ENCODE data around the gene SPDYE2B. TPM values are rescaled to one million over a fixed set of nuclear protein-coding genes. Genes with fewer than 3 reads are reported as not detected.
"Not testable (repeated sequence)": the region's sequence is repeated elsewhere in the genome, so short reads cannot be mapped to it uniquely, and the experiment has no call there.

SPDYE2B gene
- total and polyA plus RNA-seq, 5 donors from 2014 or later: 0.41 TPM; not detected in 4

DNA sequence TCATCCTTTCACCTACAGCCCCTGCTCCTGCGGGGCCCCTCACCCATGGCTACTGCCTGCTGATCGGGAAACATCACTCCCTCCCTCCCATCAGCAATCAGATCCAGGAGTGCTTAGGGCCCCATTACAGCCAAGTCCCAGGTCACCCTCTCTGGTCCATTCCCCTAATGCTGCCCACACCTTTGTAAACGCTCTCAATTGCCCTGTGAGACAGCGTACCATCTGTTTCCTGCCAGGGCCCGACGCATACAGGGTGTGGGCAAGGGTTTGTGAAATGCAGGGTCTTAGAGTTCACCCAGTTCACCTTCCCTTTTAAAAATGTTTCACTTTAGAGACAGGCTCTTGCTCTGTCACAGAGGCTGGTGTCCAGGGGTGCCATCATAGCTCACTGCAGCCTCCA is 15.8 kb upstream of the SPDYE2B start:
- not testable (repeated sequence) for H3K4me1 ChIP-seq (ENCODE audit: control insufficient read depth, insufficient read depth, low read length, poor library complexity, severe bottlenecking); H3K4me3 Mint-ChIP-seq; H3K27me3 Mint-ChIP-seq; ATAC-seq (ENCODE audit: low read depth in 2 of 2); DNase-seq; H3K36me3 Mint-ChIP-seq; H3K9me3 ChIP-seq (ENCODE audit: control insufficient read depth in 2 of 2, low read length in 2 of 2); H3K4me1 Mint-ChIP-seq; H3K36me3 ChIP-seq (ENCODE audit: control insufficient read depth, insufficient read depth, low read length); H3K27me3 ChIP-seq (ENCODE audit: control insufficient read depth, insufficient read depth, low read length); H3K27ac Mint-ChIP-seq; H3K4me3 ChIP-seq (ENCODE audit: low read depth, low read length); H3K9me3 Mint-ChIP-seq; H3K27ac ChIP-seq (ENCODE audit: insufficient read depth, low read length, poor library complexity, severe bottlenecking)

DNA sequence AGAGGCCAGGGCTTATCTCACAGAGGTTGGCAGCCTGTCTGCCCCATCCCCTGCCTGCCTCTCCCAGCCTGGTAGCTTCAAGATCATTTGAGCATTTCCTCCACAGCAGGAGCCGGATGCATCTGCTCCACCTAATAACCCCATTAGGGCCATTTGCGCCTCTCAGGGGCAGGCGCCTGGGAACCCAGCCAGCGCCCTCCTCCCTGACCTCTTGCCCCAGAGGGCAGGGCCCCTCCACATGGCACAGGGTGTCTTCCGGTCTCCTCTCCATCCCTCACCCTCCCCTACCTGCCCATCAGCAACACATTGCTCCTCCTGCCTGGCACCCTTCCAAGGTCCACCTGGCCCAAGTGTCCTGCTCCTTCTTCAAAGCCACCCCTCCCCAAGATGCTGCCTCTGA is 14.8 kb upstream of the SPDYE2B start:
- not testable (repeated sequence) for H3K27ac ChIP-seq (ENCODE audit: insufficient read depth, low read length, poor library complexity, severe bottlenecking); H3K9me3 ChIP-seq (ENCODE audit: control insufficient read depth in 2 of 2, low read length in 2 of 2); H3K4me3 ChIP-seq (ENCODE audit: low read depth, low read length); H3K27me3 Mint-ChIP-seq; H3K27me3 ChIP-seq (ENCODE audit: control insufficient read depth, insufficient read depth, low read length); ATAC-seq (ENCODE audit: low read depth in 2 of 2); H3K36me3 Mint-ChIP-seq; H3K4me1 Mint-ChIP-seq; H3K4me3 Mint-ChIP-seq; H3K36me3 ChIP-seq (ENCODE audit: control insufficient read depth, insufficient read depth, low read length); H3K4me1 ChIP-seq (ENCODE audit: control insufficient read depth, insufficient read depth, low read length, poor library complexity, severe bottlenecking); H3K9me3 Mint-ChIP-seq; H3K27ac Mint-ChIP-seq; DNase-seq

DNA sequence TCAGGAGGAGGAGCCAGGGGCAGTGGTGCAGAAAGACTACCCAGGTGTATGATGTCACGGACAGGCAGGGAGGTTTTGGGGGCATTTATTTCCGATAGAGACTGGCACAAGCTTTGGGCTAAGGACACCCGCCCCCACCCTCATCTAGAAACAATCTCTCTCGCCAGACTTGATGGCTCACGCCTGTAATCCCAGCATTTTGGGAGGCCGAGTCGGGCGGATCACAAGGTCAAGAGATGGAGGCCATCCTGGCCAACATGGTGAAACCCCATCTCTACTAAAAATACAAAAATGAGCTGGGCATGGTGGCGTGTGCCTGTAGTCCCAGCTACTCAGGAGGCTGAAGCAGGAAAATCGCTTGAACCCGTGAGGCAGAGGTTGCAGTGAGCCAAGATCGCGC is 13.2 kb upstream of the SPDYE2B start:
- H3K4me3 ChIP-seq (ENCODE audit: low read depth, low read length); ATAC-seq (ENCODE audit: low read depth in 2 of 2); H3K27me3 Mint-ChIP-seq; H3K4me3 Mint-ChIP-seq; H3K27ac ChIP-seq (ENCODE audit: insufficient read depth, low read length, poor library complexity, severe bottlenecking); H3K27ac Mint-ChIP-seq; H3K27me3 ChIP-seq (ENCODE audit: control insufficient read depth, insufficient read depth, low read length); H3K36me3 ChIP-seq (ENCODE audit: control insufficient read depth, insufficient read depth, low read length); H3K9me3 ChIP-seq (ENCODE audit: control insufficient read depth in 2 of 2, low read length in 2 of 2); H3K4me1 Mint-ChIP-seq; DNase-seq; H3K4me1 ChIP-seq (ENCODE audit: control insufficient read depth, insufficient read depth, low read length, poor library complexity, severe bottlenecking); H3K36me3 Mint-ChIP-seq; H3K9me3 Mint-ChIP-seq: not testable (repeated sequence)

DNA sequence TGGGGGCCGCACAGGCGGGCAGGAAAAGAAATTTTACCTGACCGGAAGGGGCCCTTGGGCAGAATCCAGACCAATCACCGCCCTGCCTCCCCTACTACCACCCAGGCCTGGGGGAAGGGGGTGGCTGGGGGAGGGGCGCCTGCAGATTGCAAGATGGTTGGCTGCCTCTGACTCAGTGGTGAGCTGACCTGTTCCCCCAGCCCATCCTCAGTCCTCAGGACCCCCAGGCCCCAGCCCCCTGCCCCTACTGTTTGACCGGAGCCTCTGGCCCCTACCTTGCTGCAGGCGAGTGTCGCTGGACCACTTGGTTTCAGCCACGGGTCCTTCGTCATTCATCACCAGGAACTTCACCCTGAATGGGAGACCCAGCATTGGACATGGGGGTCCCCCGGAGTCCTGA is 11.3 kb upstream of the SPDYE2B start:
- not testable (repeated sequence) for H3K9me3 ChIP-seq (ENCODE audit: control insufficient read depth in 2 of 2, low read length in 2 of 2); H3K4me3 Mint-ChIP-seq; H3K4me1 Mint-ChIP-seq; H3K36me3 ChIP-seq (ENCODE audit: control insufficient read depth, insufficient read depth, low read length); H3K27ac ChIP-seq (ENCODE audit: insufficient read depth, low read length, poor library complexity, severe bottlenecking); H3K27ac Mint-ChIP-seq; H3K27me3 ChIP-seq (ENCODE audit: control insufficient read depth, insufficient read depth, low read length); ATAC-seq (ENCODE audit: low read depth in 2 of 2); H3K9me3 Mint-ChIP-seq; H3K36me3 Mint-ChIP-seq; H3K4me1 ChIP-seq (ENCODE audit: control insufficient read depth, insufficient read depth, low read length, poor library complexity, severe bottlenecking); H3K4me3 ChIP-seq (ENCODE audit: low read depth, low read length); H3K27me3 Mint-ChIP-seq; DNase-seq

DNA sequence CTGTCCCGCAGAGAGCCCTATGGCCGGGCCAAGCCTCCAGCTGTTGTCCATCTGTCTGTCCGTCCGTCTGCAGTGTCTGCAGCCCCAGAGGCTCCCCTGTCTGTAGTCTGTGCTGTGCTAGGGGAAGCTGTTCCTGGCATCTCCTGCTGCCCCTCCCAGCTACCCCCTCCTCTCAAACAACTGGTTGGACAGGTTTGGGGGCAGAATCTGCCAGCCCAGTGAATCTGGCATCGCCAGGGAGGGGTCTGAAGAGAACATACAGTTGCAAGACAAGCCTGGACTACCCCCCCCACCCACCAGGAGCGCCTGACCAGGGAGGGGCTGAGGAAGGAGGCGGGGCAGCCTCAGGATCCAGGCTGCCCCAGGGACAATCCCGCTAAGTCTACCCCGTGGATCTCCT is 7.4 kb upstream of the SPDYE2B start, which contains the start of gene UPK3BL1:
UPK3BL1 (minus strand) TSS at position 101 of the 400 bp plus-strand sequence; CDS start at position 51, 50 bp downstream.
- H3K9me3 ChIP-seq (ENCODE audit: control insufficient read depth in 2 of 2, low read length in 2 of 2); H3K4me1 ChIP-seq (ENCODE audit: control insufficient read depth, insufficient read depth, low read length, poor library complexity, severe bottlenecking); ATAC-seq (ENCODE audit: low read depth in 2 of 2); H3K4me1 Mint-ChIP-seq; H3K36me3 ChIP-seq (ENCODE audit: control insufficient read depth, insufficient read depth, low read length); H3K4me3 Mint-ChIP-seq; H3K9me3 Mint-ChIP-seq; H3K27ac ChIP-seq (ENCODE audit: insufficient read depth, low read length, poor library complexity, severe bottlenecking); H3K27me3 ChIP-seq (ENCODE audit: control insufficient read depth, insufficient read depth, low read length); H3K27ac Mint-ChIP-seq; H3K27me3 Mint-ChIP-seq; H3K4me3 ChIP-seq (ENCODE audit: low read depth, low read length); DNase-seq; H3K36me3 Mint-ChIP-seq: not testable (repeated sequence)

DNA sequence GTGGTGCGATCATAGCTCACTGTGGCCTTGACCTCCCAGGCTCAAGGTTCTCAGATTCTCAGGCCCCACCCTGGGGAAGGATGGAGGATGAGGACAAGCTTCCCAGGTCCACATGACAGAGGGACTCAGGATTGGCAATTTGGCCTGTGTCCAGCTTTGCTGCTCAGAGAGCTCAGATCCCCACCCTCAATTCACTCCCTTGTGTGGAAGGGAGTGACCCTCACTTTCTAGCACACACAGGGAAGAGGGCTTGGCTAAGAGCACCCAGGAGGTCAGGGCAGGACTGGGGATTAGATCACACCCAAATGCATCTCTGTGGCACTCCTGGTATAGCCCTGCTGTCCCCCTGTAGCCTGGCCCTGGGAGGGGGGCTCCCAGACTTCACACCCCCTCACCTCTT is 6.7 kb upstream of the SPDYE2B start:
- not testable (repeated sequence) for H3K4me1 Mint-ChIP-seq; H3K27ac ChIP-seq (ENCODE audit: insufficient read depth, low read length, poor library complexity, severe bottlenecking); H3K27me3 Mint-ChIP-seq; H3K27me3 ChIP-seq (ENCODE audit: control insufficient read depth, insufficient read depth, low read length); H3K9me3 Mint-ChIP-seq; DNase-seq; H3K4me1 ChIP-seq (ENCODE audit: control insufficient read depth, insufficient read depth, low read length, poor library complexity, severe bottlenecking); H3K36me3 Mint-ChIP-seq; H3K4me3 ChIP-seq (ENCODE audit: low read depth, low read length); H3K9me3 ChIP-seq (ENCODE audit: control insufficient read depth in 2 of 2, low read length in 2 of 2); H3K4me3 Mint-ChIP-seq; H3K36me3 ChIP-seq (ENCODE audit: control insufficient read depth, insufficient read depth, low read length); ATAC-seq (ENCODE audit: low read depth in 2 of 2); H3K27ac Mint-ChIP-seq

DNA sequence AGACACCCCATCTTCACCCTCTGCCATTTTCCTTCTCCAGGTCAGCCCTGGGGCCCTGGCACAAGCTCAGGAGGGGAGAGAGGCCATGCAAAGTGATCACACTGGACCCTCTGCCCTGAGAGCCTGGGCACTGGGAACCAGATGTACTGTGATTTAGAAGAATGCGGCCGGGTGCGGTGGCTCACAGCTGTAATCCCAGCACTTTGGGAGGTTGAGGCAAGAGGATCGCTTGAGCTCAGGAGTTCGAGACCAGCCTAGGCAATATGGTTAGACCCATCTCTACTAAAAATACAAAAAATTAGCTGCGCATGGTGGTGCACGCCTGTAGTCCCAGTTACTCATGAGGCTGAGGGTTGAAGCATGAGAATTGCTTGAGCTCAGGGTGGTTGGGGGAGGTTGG is 2.3 kb upstream of the SPDYE2B start:
- not testable (repeated sequence) for DNase-seq; H3K36me3 ChIP-seq (ENCODE audit: control insufficient read depth, insufficient read depth, low read length); H3K4me3 ChIP-seq (ENCODE audit: low read depth, low read length); H3K27me3 Mint-ChIP-seq; H3K9me3 ChIP-seq (ENCODE audit: control insufficient read depth in 2 of 2, low read length in 2 of 2); H3K4me3 Mint-ChIP-seq; H3K36me3 Mint-ChIP-seq; H3K4me1 ChIP-seq (ENCODE audit: control insufficient read depth, insufficient read depth, low read length, poor library complexity, severe bottlenecking); H3K9me3 Mint-ChIP-seq; H3K4me1 Mint-ChIP-seq; ATAC-seq (ENCODE audit: low read depth in 2 of 2); H3K27ac ChIP-seq (ENCODE audit: insufficient read depth, low read length, poor library complexity, severe bottlenecking); H3K27me3 ChIP-seq (ENCODE audit: control insufficient read depth, insufficient read depth, low read length); H3K27ac Mint-ChIP-seq

DNA sequence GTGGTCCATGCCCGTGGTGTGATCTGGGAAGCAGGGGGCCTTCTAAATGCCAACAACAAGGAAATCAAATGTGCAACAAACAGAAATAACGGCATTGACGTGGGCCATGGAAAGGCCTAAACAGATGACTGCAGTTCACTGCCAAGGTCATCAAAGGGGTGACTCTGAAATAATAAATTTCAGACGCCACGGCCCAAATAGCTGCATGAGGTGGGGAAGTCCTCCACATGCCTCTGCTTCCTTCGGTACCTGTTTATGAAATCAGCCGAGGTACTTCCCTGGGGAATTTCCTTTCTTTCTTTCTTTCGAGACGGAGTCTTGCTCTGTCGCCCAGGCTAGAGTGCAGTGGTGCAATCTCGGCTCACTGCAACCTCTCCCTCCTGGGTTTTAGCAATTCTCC is 14.6 kb downstream of the SPDYE2B start:
- not testable (repeated sequence) for H3K4me1 Mint-ChIP-seq; H3K9me3 ChIP-seq (ENCODE audit: control insufficient read depth in 2 of 2, low read length in 2 of 2)

More for the DNA sequence above, 14.6 kb downstream of the SPDYE2B start:
- not testable (repeated sequence) for H3K9me3 Mint-ChIP-seq; H3K27ac ChIP-seq (ENCODE audit: insufficient read depth, low read length, poor library complexity, severe bottlenecking); H3K36me3 Mint-ChIP-seq; H3K36me3 ChIP-seq (ENCODE audit: control insufficient read depth, insufficient read depth, low read length); H3K4me3 Mint-ChIP-seq; H3K4me3 ChIP-seq (ENCODE audit: low read depth, low read length); DNase-seq; H3K4me1 ChIP-seq (ENCODE audit: control insufficient read depth, insufficient read depth, low read length, poor library complexity, severe bottlenecking); H3K27me3 ChIP-seq (ENCODE audit: control insufficient read depth, insufficient read depth, low read length); H3K27me3 Mint-ChIP-seq; ATAC-seq (ENCODE audit: low read depth in 2 of 2); H3K27ac Mint-ChIP-seq
